Inflammatory macrophage treated with lipopolysaccharide for 4 hours (primary cell): Measurements from ENCODE around the gene DDX31.

Experiments
- DNase-seq: peaks from one replicate; pipeline ENCODE4 v3.0.0-alpha.2; 2020

The DDX31 gene

DNA sequence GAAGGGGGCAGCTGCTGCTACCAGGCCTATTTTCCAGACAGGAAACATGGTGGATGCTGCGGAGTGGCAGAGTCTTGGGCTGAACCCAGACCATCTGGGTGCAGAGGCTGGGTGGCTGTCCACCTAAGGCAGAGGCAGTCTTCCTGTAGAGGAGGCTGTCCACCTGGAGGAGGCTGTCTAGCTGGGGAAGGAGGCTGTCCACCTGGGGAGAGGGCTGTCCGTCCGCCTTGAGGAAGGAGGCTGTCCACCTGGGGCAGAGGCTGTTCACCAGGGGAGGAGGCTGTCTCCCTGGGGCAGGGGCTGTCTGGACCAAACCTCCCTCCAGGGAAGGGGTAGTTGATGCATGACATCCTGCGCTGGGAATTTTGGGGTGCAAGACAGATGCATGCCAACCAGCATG lies 126.5 kb downstream of the DDX31 start:
- DNase-seq = no peak
